Prostate gland (tissue), 2 donors: ENCODE measurements around the gene CD96.

Experiments used
- CTCF ChIP-seq, 4 experiments: fragments of 200-600 bp in 2 of 4; fragments of 450-650 bp in 2 of 4; sonication (generic) in 2 of 4; IDR thresholded peaks; 1 replicate in 3 of 4; 2 replicates in 1 of 4; pipeline ENCODE4 v1.5.1; 2016 to 2019; ENCODE audit warnings: antibody characterized with exemption in 4 of 4, mild to moderate bottlenecking in 2 of 4, moderate library complexity in 2 of 4
- POLR2A ChIP-seq: fragments of 450-650 bp; IDR thresholded peaks from one replicate; pipeline ENCODE4 v1.6.1; 2016; ENCODE audit warnings: antibody characterized with exemption, mild to moderate bottlenecking
- POLR2AphosphoS5 ChIP-seq: sonication (generic); formaldehyde crosslinking; IDR thresholded peaks from one replicate; pipeline ENCODE4 v1.6.1; 2017; ENCODE audit warnings: antibody characterized with exemption

GRCh38 chr3:111636366-111636885, 94.4 kb downstream of the CD96 start:
- TF ChIP-seq CTCF (IDR thresholded peaks at IDR 0.05): no peak
- TF ChIP-seq POLR2A: no peak
- no peak for TF ChIP-seq POLR2AphosphoS5
